ENCODE measurements around the gene GULP1. TPM values are rescaled to one million over a fixed set of nuclear protein-coding genes. Genes with fewer than 3 reads are reported as not detected.

Gene GULP1
- total RNA-seq, 1 donor from 2014 or later, result 22.8 TPM

GRCh38 chr2:188494906-188495305 is 203.2 kb downstream of the GULP1 start:
- H3K9me3 Mint-ChIP-seq (ENCODE audit: unreplicated experiment), result no peaks in the 10 kb centered on the region
- no peak for DNase-seq (ENCODE audit: low spot score)
- no peak overlapping the region for H3K27ac Mint-ChIP-seq (ENCODE audit: unreplicated experiment)
- no peak overlapping the region for H3K4me3 Mint-ChIP-seq (ENCODE audit: unreplicated experiment)
- no peaks in the 10 kb centered on the region for H3K27me3 Mint-ChIP-seq (ENCODE audit: unreplicated experiment)
- H3K36me3 Mint-ChIP-seq (ENCODE audit: low read depth, unreplicated experiment), result no peaks in the 10 kb centered on the region
- TF ChIP-seq CTCF (IDR thresholded peaks at IDR 0.05; ENCODE audit: unreplicated experiment), result no peak
- H3K4me1 Mint-ChIP-seq (ENCODE audit: unreplicated experiment), result peaks cover 8% of the 10 kb centered on the region

GRCh38 chr2:188495969-188496431 is 204.3 kb downstream of the GULP1 start:
- H3K27me3 Mint-ChIP-seq (ENCODE audit: unreplicated experiment), result no peaks in the 10 kb centered on the region
- peaks cover 8% of the 10 kb centered on the region for H3K4me1 Mint-ChIP-seq (ENCODE audit: unreplicated experiment)
- no peak overlapping the region for H3K27ac Mint-ChIP-seq (ENCODE audit: unreplicated experiment)
- TF ChIP-seq CTCF (IDR thresholded peaks at IDR 0.05; ENCODE audit: unreplicated experiment), result no peak
- no peak for DNase-seq (ENCODE audit: low spot score)
- H3K4me3 Mint-ChIP-seq (ENCODE audit: unreplicated experiment), result no peak overlapping the region
- H3K36me3 Mint-ChIP-seq (ENCODE audit: low read depth, unreplicated experiment), result no peaks in the 10 kb centered on the region
- no peaks in the 10 kb centered on the region for H3K9me3 Mint-ChIP-seq (ENCODE audit: unreplicated experiment)

- Mint-ChIP-seq H3K4me3 (ENCODE audit: unreplicated experiment) (no peak overlapping the region), H3K36me3 (ENCODE audit: low read depth, unreplicated experiment) (no peaks in the 10 kb centered on the region), H3K27me3 (ENCODE audit: unreplicated experiment) (no peaks in the 10 kb centered on the region), H3K4me1 (ENCODE audit: unreplicated experiment) (peaks cover 8% of the 10 kb centered on the region), H3K27ac (ENCODE audit: unreplicated experiment) (no peak overlapping the region), H3K9me3 (ENCODE audit: unreplicated experiment) (no peaks in the 10 kb centered on the region)
- TF ChIP-seq CTCF (IDR thresholded peaks at IDR 0.05; ENCODE audit: unreplicated experiment), result no peak
- no peak for DNase-seq (ENCODE audit: low spot score)
Observed at GRCh38 chr2:188497726-188498125, 206.1 kb downstream of the GULP1 start.

GRCh38 chr2:188503975-188504374 is 212.3 kb downstream of the GULP1 start:
- Mint-ChIP-seq H3K36me3 (ENCODE audit: low read depth, unreplicated experiment) (no peaks in the 10 kb centered on the region), H3K27ac (ENCODE audit: unreplicated experiment) (no peak overlapping the region), H3K4me1 (ENCODE audit: unreplicated experiment) (peaks cover 2% of the 10 kb centered on the region), H3K4me3 (ENCODE audit: unreplicated experiment) (no peak overlapping the region), H3K27me3 (ENCODE audit: unreplicated experiment) (no peaks in the 10 kb centered on the region), H3K9me3 (ENCODE audit: unreplicated experiment) (no peaks in the 10 kb centered on the region)
- DNase-seq (ENCODE audit: low spot score), result no peak
- TF ChIP-seq CTCF (IDR thresholded peaks at IDR 0.05; ENCODE audit: unreplicated experiment), result no peak

GRCh38 chr2:188506843-188507242 is 215.2 kb downstream of the GULP1 start:
- DNase-seq (ENCODE audit: low spot score), result no peak
- Mint-ChIP-seq H3K36me3 (ENCODE audit: low read depth, unreplicated experiment) (no peaks in the 10 kb centered on the region), H3K27ac (ENCODE audit: unreplicated experiment) (no peak overlapping the region), H3K4me1 (ENCODE audit: unreplicated experiment) (peaks cover 2% of the 10 kb centered on the region), H3K9me3 (ENCODE audit: unreplicated experiment) (no peaks in the 10 kb centered on the region), H3K4me3 (ENCODE audit: unreplicated experiment) (no peak overlapping the region), H3K27me3 (ENCODE audit: unreplicated experiment) (no peaks in the 10 kb centered on the region)
- no peak for TF ChIP-seq CTCF (IDR thresholded peaks at IDR 0.05; ENCODE audit: unreplicated experiment)
